ENCODE results near the gene CADM1. TPM values are rescaled to one million over a fixed set of nuclear protein-coding genes. Genes with fewer than 3 reads are reported as not detected.

The CADM1 gene
- total RNA-seq, 1 donor from 2014 or later, result 150 TPM

- no peak for DNase-seq (ENCODE audit: extremely low spot score, unreplicated experiment)
- TF ChIP-seq CTCF (conservative IDR thresholded peaks at IDR 0.05), result no peak
- peaks cover 36% of the 10 kb centered on the region for H3K4me1 Mint-ChIP-seq (ENCODE audit: unreplicated experiment)
- no peak overlapping the region for H3K27ac Mint-ChIP-seq
- H3K9me3 Mint-ChIP-seq, result no peaks in the 10 kb centered on the region
- H3K27me3 Mint-ChIP-seq, result no peaks in the 10 kb centered on the region
- peaks cover 8% of the 10 kb centered on the region for H3K36me3 Mint-ChIP-seq
- no peak overlapping the region for H3K4me3 Mint-ChIP-seq
These were observed 318.7 kb downstream of the CADM1 start for GRCh38 chr11:115185507-115185906.

- no peak overlapping the region for H3K27ac Mint-ChIP-seq
- H3K4me3 Mint-ChIP-seq, result no peak overlapping the region
- DNase-seq (ENCODE audit: extremely low spot score, unreplicated experiment), result no peak
- no peaks in the 10 kb centered on the region for H3K9me3 Mint-ChIP-seq
- H3K4me1 Mint-ChIP-seq (ENCODE audit: unreplicated experiment), result peaks cover 42% of the 10 kb centered on the region
- H3K27me3 Mint-ChIP-seq, result no peaks in the 10 kb centered on the region
- TF ChIP-seq CTCF (conservative IDR thresholded peaks at IDR 0.05), result no peak
- peaks cover 8% of the 10 kb centered on the region for H3K36me3 Mint-ChIP-seq
These were observed 319.3 kb downstream of the CADM1 start for GRCh38 chr11:115184901-115185300.

GRCh38 chr11:115183830-115184229 is 320.4 kb downstream of the CADM1 start:
- DNase-seq (ENCODE audit: extremely low spot score, unreplicated experiment), result no peak
- Mint-ChIP-seq H3K4me1 (ENCODE audit: unreplicated experiment) (peaks cover 47% of the 10 kb centered on the region), H3K27ac (no peak overlapping the region), H3K27me3 (no peaks in the 10 kb centered on the region), H3K4me3 (no peak overlapping the region), H3K36me3 (peaks cover 8% of the 10 kb centered on the region), H3K9me3 (no peaks in the 10 kb centered on the region)
- no peak for TF ChIP-seq CTCF (conservative IDR thresholded peaks at IDR 0.05)

GRCh38 chr11:115183136-115183535 is 321.1 kb downstream of the CADM1 start:
- TF ChIP-seq CTCF (conservative IDR thresholded peaks at IDR 0.05), result no peak
- Mint-ChIP-seq H3K4me1 (ENCODE audit: unreplicated experiment) (peaks cover 46% of the 10 kb centered on the region), H3K36me3 (peaks cover 6% of the 10 kb centered on the region), H3K9me3 (no peaks in the 10 kb centered on the region), H3K27me3 (no peaks in the 10 kb centered on the region), H3K4me3 (no peak overlapping the region), H3K27ac (no peak overlapping the region)
- DNase-seq (ENCODE audit: extremely low spot score, unreplicated experiment), result no peak

- no peak overlapping the region for H3K27ac Mint-ChIP-seq
- H3K4me1 Mint-ChIP-seq (ENCODE audit: unreplicated experiment), result peaks cover 48% of the 10 kb centered on the region
- H3K27me3 Mint-ChIP-seq, result no peaks in the 10 kb centered on the region
- no peak overlapping the region for H3K4me3 Mint-ChIP-seq
- no peaks in the 10 kb centered on the region for H3K9me3 Mint-ChIP-seq
- DNase-seq (ENCODE audit: extremely low spot score, unreplicated experiment), result no peak
- no peak for TF ChIP-seq CTCF (conservative IDR thresholded peaks at IDR 0.05)
- peaks cover 9% of the 10 kb centered on the region for H3K36me3 Mint-ChIP-seq
These were observed 321.8 kb downstream of the CADM1 start for GRCh38 chr11:115182282-115182955.
